Activated T-cell treated with anti-CD3 and anti-CD28 coated beads, Interleukin-2, amount 50 U/mL, for 4 hours (primary cell): Measurements from ENCODE around the gene ARHGAP15. TPM values are rescaled to one million over a fixed set of nuclear protein-coding genes. Genes with fewer than 3 reads are reported as not detected.

ENCODE experiments used
- ATAC-seq, 2 donors: fragments of 200-7000 bp; cut with Tn5 transposase; one replicate each; pipeline ENCODE4 v1.10.0; 2021
- DNase-seq: peaks from one replicate; pipeline ENCODE4 v3.0.0-alpha.2; 2020
- H3K27me3 Mint-ChIP-seq: one replicate; pipeline ENCODE4 v1.8.0; 2021; ENCODE audit warnings: low read depth, mixed read lengths
- H3K36me3 Mint-ChIP-seq: one replicate; pipeline ENCODE4 v1.8.0; 2022; ENCODE audit warnings: mixed read lengths; ENCODE audit not compliant: insufficient read depth
- H3K4me1 Mint-ChIP-seq: one replicate; pipeline ENCODE4 v1.8.0; 2021; ENCODE audit warnings: low read depth, mixed read lengths
- H3K4me3 Mint-ChIP-seq: one replicate; pipeline ENCODE4 v1.8.0; 2021; ENCODE audit warnings: mild to moderate bottlenecking, moderate library complexity, mixed read lengths
- H3K9me3 Mint-ChIP-seq: one replicate; pipeline ENCODE4 v1.8.0; 2021; ENCODE audit warnings: mixed read lengths
- total RNA-seq, 3 donors: library from RNA; stranded (reverse); gene quantifications; one replicate each; pipeline ENCODE4 v1.2.1, GENCODE V29; 2021

Gene ARHGAP15
- total RNA-seq, 3 donors from 2014 or later: 16.3 to 26.5 (median 25.6) TPM

DNA sequence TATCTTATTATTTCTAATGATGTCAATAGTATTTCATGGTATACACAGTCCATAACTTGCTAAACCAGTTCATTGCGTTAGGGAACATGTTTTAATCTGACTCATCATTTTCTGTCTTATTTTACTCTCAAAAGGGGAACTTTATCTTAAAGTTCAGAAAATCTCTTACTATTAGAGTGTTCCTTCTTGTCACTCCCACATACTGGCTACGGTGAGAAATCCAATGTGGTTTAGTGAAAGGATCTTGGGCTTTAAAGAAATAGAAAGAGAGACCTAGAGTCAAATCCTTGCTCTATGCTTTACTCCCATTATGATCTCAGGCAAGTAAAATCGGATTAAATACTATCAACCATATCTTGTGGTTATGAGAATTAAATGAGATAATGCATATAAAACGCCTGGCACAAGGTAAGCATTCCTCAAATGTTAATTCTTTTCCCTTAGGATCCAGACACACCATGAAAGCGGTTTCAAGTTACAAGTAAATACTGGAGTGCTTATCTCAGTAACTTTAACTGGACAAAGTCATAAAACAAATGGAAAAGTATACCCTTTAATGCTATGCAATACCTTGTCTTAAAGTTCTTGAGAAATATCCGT lies 576.0 kb downstream of the ARHGAP15 start:
- Mint-ChIP-seq H3K4me3 (no peak overlapping the region), H3K4me1 (peaks cover 32% of the 10 kb centered on the region), H3K36me3 (peaks cover 66% of the 10 kb centered on the region), H3K27me3 (no peaks in the 10 kb centered on the region), H3K9me3 (peaks cover 6% of the 10 kb centered on the region)
- DNase-seq: no peak
- peak; percentile 13 to 18 for ATAC-seq

- Mint-ChIP-seq H3K9me3 (peaks cover 14% of the 10 kb centered on the region), H3K36me3 (peaks cover 72% of the 10 kb centered on the region), H3K4me3 (no peak overlapping the region), H3K27me3 (no peaks in the 10 kb centered on the region), H3K4me1 (peaks cover 32% of the 10 kb centered on the region)
- ATAC-seq: no peak
- no peak for DNase-seq
Measured at GRCh38 chr2:143706354-143706753, 577.1 kb downstream of the ARHGAP15 start.

- H3K4me1 Mint-ChIP-seq: peaks cover 29% of the 10 kb centered on the region
- H3K36me3 Mint-ChIP-seq: peaks cover 78% of the 10 kb centered on the region
- no peak overlapping the region for H3K4me3 Mint-ChIP-seq
- no peak for DNase-seq
- H3K9me3 Mint-ChIP-seq: peaks cover 28% of the 10 kb centered on the region
- ATAC-seq: no peak
- no peaks in the 10 kb centered on the region for H3K27me3 Mint-ChIP-seq
Measured at GRCh38 chr2:143708682-143709081, 579.5 kb downstream of the ARHGAP15 start.

- no peak overlapping the region for H3K4me3 Mint-ChIP-seq
- DNase-seq (no peak), ATAC-seq (no peak)
- H3K36me3 Mint-ChIP-seq: peaks cover 72% of the 10 kb centered on the region
- H3K27me3 Mint-ChIP-seq: no peaks in the 10 kb centered on the region
- peaks cover 23% of the 10 kb centered on the region for H3K4me1 Mint-ChIP-seq
- H3K9me3 Mint-ChIP-seq: peaks cover 28% of the 10 kb centered on the region
Measured at GRCh38 chr2:143710196-143710595, 581.0 kb downstream of the ARHGAP15 start.

DNA sequence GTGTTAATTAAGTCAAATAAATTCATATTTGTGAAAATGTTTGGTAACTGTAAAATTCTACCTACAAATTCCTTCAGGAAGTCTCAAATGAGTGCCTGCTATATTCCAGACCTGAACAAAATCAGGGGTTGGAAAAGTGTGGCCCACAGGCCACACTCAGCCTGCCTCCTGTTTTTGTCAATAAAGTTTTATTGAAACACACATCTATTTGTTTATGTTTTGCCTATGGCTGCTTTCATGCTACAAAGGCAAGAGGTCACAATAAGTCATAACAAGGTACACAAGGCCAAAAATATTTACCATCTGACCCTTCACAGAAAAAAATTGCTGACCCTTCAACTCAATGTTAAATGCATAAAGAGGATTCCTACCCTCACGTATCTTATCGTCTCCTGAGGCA lies 581.7 kb downstream of the ARHGAP15 start:
- peaks cover 28% of the 10 kb centered on the region for H3K9me3 Mint-ChIP-seq
- no peak overlapping the region for H3K4me3 Mint-ChIP-seq
- no peak for ATAC-seq
- DNase-seq: no peak
- peaks cover 23% of the 10 kb centered on the region for H3K4me1 Mint-ChIP-seq
- peaks cover 72% of the 10 kb centered on the region for H3K36me3 Mint-ChIP-seq
- H3K27me3 Mint-ChIP-seq: no peaks in the 10 kb centered on the region

- no peak for DNase-seq
- no peak for ATAC-seq
- Mint-ChIP-seq H3K36me3 (peaks cover 64% of the 10 kb centered on the region), H3K4me1 (peaks cover 27% of the 10 kb centered on the region), H3K27me3 (no peaks in the 10 kb centered on the region), H3K9me3 (peaks cover 13% of the 10 kb centered on the region), H3K4me3 (no peak overlapping the region)
Measured at GRCh38 chr2:143716522-143716921, 587.3 kb downstream of the ARHGAP15 start.

- no peak for ATAC-seq
- Mint-ChIP-seq H3K36me3 (peaks cover 59% of the 10 kb centered on the region), H3K4me3 (no peak overlapping the region), H3K9me3 (peaks cover 8% of the 10 kb centered on the region), H3K27me3 (no peaks in the 10 kb centered on the region), H3K4me1 (peaks cover 27% of the 10 kb centered on the region)
- no peak for DNase-seq
Measured at GRCh38 chr2:143717053-143717452, 587.8 kb downstream of the ARHGAP15 start.

DNA sequence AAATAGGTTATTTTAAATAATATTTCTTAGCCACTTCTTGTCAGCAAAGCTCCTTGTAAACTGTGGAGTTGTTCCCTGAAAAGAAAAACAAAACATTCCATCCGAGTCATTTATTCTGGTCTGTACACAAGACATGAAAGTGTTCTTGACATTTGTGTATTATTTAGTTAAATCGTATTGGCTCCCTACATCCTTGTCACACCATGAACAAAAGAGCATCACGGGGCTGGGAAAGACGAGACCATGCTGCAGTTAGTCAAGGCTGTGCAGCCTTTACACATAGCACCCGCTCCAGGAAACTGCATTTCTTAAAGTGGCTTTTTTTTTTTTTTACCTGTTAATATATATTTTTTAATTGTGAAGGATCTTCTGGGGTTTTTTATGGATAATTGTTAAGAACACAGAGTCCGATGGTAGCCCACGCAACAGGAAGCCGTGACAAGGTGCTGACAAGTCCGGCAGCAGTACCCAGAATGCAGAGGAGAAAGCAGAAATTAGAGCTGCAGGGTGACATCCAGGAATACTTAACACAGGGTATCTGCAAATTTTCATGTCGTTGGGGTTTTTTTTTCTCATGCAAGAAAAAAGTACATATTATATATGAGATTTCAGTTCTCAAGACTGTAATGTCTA lies 588.4 kb downstream of the ARHGAP15 start:
- DNase-seq (no peak), ATAC-seq (no peak)
- Mint-ChIP-seq H3K4me1 (peaks cover 31% of the 10 kb centered on the region), H3K36me3 (peaks cover 57% of the 10 kb centered on the region), H3K9me3 (peaks cover 4% of the 10 kb centered on the region), H3K27me3 (no peaks in the 10 kb centered on the region), H3K4me3 (no peak overlapping the region)

- H3K27me3 Mint-ChIP-seq: no peaks in the 10 kb centered on the region
- H3K4me1 Mint-ChIP-seq: peaks cover 28% of the 10 kb centered on the region
Measured at GRCh38 chr2:143718745-143719144, 589.5 kb downstream of the ARHGAP15 start.

GRCh38 chr2:143719406-143719805 lies 590.2 kb downstream of the ARHGAP15 start:
- peaks cover 51% of the 10 kb centered on the region for H3K36me3 Mint-ChIP-seq
- H3K4me3 Mint-ChIP-seq: no peak overlapping the region
- H3K4me1 Mint-ChIP-seq: peaks cover 29% of the 10 kb centered on the region
- DNase-seq: no peak
- no peak for ATAC-seq
- no peaks in the 10 kb centered on the region for H3K27me3 Mint-ChIP-seq
- H3K9me3 Mint-ChIP-seq: no peaks in the 10 kb centered on the region

More at GRCh38 chr2:143718745-143719144, 589.5 kb downstream of the ARHGAP15 start:
- H3K36me3 Mint-ChIP-seq: peaks cover 49% of the 10 kb centered on the region
- no peak for ATAC-seq
- DNase-seq: no peak
- no peaks in the 10 kb centered on the region for H3K9me3 Mint-ChIP-seq
- H3K4me3 Mint-ChIP-seq: no peak overlapping the region

- DNase-seq (no peak), ATAC-seq (no peak)
- peaks cover 51% of the 10 kb centered on the region for H3K36me3 Mint-ChIP-seq
- peaks cover 30% of the 10 kb centered on the region for H3K4me1 Mint-ChIP-seq
- no peak overlapping the region for H3K4me3 Mint-ChIP-seq
- H3K27me3 Mint-ChIP-seq: no peaks in the 10 kb centered on the region
- no peaks in the 10 kb centered on the region for H3K9me3 Mint-ChIP-seq
Measured at GRCh38 chr2:143720095-143720664, 591.0 kb downstream of the ARHGAP15 start.

GRCh38 chr2:143725400-143725799 lies 596.2 kb downstream of the ARHGAP15 start:
- Mint-ChIP-seq H3K4me1 (peaks cover 54% of the 10 kb centered on the region), H3K36me3 (peaks cover 19% of the 10 kb centered on the region), H3K27me3 (no peaks in the 10 kb centered on the region), H3K9me3 (no peaks in the 10 kb centered on the region), H3K4me3 (no peak overlapping the region)
- DNase-seq (no peak), ATAC-seq (no peak)

GRCh38 chr2:143726151-143726845 lies 597.1 kb downstream of the ARHGAP15 start:
- ATAC-seq: no peak
- peaks cover 61% of the 10 kb centered on the region for H3K4me1 Mint-ChIP-seq
- no peak overlapping the region for H3K4me3 Mint-ChIP-seq
- H3K9me3 Mint-ChIP-seq: no peaks in the 10 kb centered on the region
- H3K27me3 Mint-ChIP-seq: no peaks in the 10 kb centered on the region
- peaks cover 16% of the 10 kb centered on the region for H3K36me3 Mint-ChIP-seq
- no peak for DNase-seq

GRCh38 chr2:143728498-143728897 lies 599.3 kb downstream of the ARHGAP15 start:
- ATAC-seq (no peak), DNase-seq (no peak)
- Mint-ChIP-seq H3K9me3 (no peaks in the 10 kb centered on the region), H3K27me3 (no peaks in the 10 kb centered on the region), H3K4me1 (peaks cover 63% of the 10 kb centered on the region), H3K36me3 (peaks cover 12% of the 10 kb centered on the region), H3K4me3 (no peak overlapping the region)
